Epithelial cell of proximal tubule (primary cell): ENCODE data around the gene CEBPB. TPM values are rescaled to one million over a fixed set of nuclear protein-coding genes. Genes with fewer than 3 reads are reported as not detected.
"Not testable (repeated sequence)": the region's sequence is repeated elsewhere in the genome, so short reads cannot be mapped to it uniquely, and the experiment has no call there.

Experiments used
- DNase-seq: peaks from one replicate; pipeline ENCODE4 v3.0.0-alpha.2; 2011; ENCODE audit warnings: low read depth
- H3K4me3 ChIP-seq: 2 replicates; pipeline ENCODE4 v1.5.1; 2011; ENCODE audit warnings: low read depth, mild to moderate bottlenecking, low read length
- CTCF ChIP-seq: conservative IDR thresholded peaks from 2 replicates; pipeline ENCODE4 v1.5.1; 2012; ENCODE audit warnings: low read depth, mild to moderate bottlenecking, low read length
- total RNA-seq: library from RNA; depleted of rRNA; stranded (reverse); fragments of >200 nt; gene quantifications from 2 replicates; pipeline ENCODE4 v1.2.3, GENCODE V29; 2015

Gene CEBPB
- total RNA-seq, 1 donor from 2014 or later: 24.9 TPM

DNA sequence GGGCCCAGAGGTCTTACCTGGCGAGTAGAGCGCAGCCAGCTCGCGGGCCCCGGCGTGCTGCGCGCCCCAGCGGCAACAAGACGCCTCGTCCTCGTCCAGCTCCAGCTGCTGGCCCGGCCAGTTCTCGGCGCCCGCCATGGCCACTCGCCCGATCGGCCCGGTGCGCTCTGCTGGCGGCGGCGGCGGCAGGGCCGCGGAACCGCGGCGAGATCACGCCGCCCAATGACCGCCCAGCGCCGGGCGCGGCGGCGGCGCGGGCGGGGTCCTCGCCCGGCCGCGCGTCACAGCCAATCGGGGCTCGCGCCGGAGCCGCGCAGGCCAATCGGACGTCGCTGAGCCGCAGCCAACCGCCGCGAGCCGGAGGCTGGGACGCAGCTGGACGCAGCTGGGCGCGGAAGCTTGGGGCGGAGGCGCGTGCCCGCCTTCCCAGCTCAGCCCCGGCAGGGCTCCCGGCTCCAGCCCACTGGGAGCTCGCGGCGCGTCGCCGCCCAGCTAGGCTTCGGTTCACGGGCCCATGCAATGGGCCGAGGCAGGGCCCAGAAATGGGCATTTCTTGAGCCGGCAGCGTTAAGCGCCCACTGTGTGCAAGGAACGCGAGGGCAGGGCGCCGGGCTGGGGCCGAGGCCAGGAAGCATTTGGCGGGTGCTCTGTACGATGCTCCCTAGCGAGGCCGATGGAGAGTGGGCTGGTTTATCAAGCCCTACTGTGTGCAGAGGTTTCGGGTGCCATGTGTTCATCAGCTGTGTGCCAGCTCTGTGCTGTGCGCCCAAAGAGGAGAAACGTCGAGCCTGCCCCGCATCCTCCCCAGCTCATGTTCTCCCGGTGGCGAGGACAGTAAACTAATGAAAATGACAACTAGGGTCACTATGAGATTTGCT, 36.9 kb upstream of the CEBPB start, which contains the start of gene PEDS1:
Gene PEDS1, minus strand, starts transcription at position 224 of the 878 bp plus-strand sequence. Its CDS starts 86 bp downstream, at position 138.
- peak within 1 kb of the TSS; percentile 78 for H3K4me3 ChIP-seq
- no peak for DNase-seq
- no peak for TF ChIP-seq CTCF

- H3K4me3 ChIP-seq, DNase-seq: not testable (repeated sequence)
Observed at GRCh38 chr20:50161494-50161893, 29.1 kb upstream of the CEBPB start.

DNA sequence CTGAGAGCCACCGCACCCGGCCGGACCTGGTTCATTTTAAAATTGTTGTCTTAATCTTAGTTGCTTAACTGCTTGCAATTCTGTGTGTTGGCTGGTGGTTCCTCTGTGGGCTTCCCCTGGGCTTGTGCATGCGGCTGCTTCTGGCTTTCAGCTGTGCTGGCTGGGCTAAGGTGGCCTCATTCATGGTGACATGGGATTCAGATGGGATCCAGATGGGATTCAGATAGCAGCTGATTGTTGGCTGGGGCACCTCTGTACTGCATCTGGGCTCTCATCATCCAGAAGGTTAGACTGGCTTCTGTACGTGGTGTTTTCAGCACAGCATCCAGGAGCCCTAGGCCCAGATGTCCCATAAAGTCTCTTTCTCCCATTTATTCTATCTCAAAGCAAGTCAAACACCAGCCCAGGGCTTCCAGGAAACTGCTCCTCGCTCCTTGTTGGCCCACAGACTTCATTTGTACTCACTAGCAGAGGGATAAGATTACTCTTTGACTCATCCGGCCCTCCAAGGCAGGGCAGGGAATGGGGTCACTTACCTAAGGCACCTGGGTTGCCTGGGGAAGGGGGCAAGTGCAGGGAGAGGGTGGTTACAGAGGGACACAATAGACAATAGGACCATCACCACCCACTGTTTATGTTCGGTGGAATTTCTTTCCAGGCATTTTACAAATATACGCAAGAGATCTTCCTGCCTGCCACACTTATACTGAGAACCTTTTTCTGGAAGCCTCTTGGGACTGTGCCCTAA, 26.9 kb upstream of the CEBPB start:
- H3K4me3 ChIP-seq: no peak overlapping the region
- TF ChIP-seq CTCF: no peak
- DNase-seq: no peak

DNA sequence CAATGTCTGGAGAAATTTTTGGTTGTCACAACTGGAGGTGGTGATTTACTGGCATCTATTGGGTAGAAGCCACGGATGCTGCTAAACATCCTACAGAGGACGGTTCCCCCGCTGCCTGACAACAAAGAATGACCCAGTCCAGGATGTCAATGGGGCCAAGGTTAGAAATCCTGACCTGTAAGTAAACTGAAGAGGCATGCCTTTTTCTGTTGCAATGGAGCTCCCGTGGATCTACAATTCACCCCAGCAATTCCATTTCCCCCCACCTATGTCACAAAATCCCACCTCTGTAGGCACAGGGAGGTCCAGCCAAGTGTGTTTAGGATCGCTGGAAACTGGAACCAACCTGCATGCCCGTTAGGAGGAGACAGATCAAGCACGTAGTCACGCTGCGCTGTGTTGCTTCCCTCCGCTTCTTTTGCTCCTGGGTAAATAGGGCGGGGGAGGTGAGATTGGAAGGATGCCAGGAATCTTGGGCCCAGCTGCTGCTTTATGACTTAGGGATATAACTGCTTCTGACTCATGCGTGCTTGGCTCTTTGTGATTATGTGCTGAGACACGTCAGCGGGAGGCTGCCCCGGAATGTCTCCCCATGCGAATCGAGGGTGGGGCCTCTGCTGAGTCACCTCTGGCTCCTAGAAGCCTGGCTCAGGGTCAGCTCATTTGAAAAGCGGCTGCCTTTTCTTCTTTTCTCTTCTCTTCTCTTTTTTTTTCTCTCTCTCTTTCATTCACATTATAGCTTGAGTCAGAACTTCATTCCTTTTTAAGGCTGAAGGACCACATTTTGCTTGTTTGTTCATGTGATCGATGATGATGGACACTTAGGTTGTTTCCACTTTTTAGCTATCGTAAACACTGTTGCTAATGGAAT, 24.7 kb upstream of the CEBPB start:
- no peak for TF ChIP-seq CTCF
- H3K4me3 ChIP-seq: peak overlapping the region; percentile 45
- peak; percentile 99 for DNase-seq

- DNase-seq: no peak
- no peak overlapping the region for H3K4me3 ChIP-seq
- TF ChIP-seq CTCF: peak; percentile 99
Observed at GRCh38 chr20:50169329-50169823, 21.3 kb upstream of the CEBPB start.

DNA sequence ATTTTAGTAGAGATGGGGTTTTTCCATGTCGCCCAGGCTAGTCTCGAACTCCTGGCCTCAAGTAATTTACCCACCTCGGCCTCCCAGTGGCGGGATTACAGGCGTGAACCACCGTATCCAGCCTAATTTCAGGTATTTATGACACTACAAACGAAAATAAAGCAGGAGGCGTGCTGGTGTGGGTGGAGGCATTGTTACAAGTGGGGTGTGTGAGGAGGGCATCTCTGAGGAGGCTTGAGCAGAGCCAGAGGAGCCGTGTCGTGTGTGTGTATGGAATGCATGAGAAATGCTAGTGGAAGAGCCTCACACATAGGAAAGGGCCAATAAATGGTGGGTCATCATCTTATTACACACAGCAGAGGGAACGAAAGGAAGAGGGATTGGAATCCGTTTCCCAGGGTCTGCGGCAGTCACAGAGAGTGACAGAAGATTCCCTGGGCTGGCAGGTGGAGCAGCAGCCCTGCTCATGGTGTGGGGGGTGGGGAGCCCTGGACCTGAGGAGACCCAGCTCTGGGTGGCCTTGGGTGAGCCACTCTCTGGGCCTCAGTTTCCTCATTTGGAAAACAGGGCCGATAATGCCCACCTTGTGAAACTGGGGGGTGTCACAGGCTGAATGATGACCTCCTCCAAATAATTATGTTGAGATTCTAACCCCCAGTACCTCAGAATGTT, 19.9 kb upstream of the CEBPB start:
- no peak for TF ChIP-seq CTCF
- H3K4me3 ChIP-seq: no peak overlapping the region
- no peak for DNase-seq
